ENCODE measurements around the gene AHCYL2.
A peak's percentile ranks its signal among the peaks of the same experiment; 100 is the strongest.

GRCh38 chr7:129188372-129188891 lies 36.4 kb upstream of the AHCYL2 start, which contains the start of gene SMO:
- TF ChIP-seq POLR2AphosphoS5 (IDR thresholded peaks at IDR 0.05; ENCODE audit: borderline replicate concordance, low read depth, low read length) (peak; percentile 79), EZH2 (IDR thresholded peaks at IDR 0.05) (no peak)

Measured in SK-N-MC (cell line).